Measurements from ENCODE around the gene AADACL3.

DNA sequence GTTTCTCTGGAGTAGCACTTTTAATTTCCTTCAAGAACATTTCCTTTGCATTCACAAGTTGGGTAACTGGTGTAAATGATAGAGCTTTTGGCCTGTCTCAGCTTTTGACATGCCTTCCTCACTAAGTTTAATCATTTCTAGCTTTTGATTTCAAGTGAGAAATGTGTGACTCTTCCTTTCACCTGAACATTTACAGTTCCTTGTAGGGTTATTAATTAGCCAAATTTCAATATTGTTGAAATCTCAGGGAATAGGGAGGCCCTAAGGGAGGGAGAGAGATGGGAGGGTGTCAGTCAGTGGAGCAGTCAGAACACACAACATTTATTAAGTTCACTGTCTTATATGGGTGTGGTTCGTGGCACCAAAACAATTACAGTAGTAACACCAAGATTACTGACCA lies 14.2 kb downstream of the AADACL3 start:
- TF ChIP-seq POLR2A (IDR thresholded peaks at IDR 0.05) = no peak
- TF ChIP-seq CTCF (IDR thresholded peaks at IDR 0.05) = no peak

Measured in uterus (tissue), 2 donors.